Head of caudate nucleus (tissue), 42 donors: ENCODE data around the gene TMEM11.

ENCODE experiments used
- DNase-seq, 42 donors: peaks; one replicate each; pipeline versions ENCODE4 v3.0.0 to v3.0.0-alpha.2; 2020 to 2021; ENCODE audit warnings: mixed read lengths in 7 of 42
- intact Hi-C: fragments of 100-400 bp; cut with DNase I; formaldehyde crosslinking; loops from one replicate; pipeline ENCODE4 v1.15.0; 2022

TMEM11 gene

DNA sequence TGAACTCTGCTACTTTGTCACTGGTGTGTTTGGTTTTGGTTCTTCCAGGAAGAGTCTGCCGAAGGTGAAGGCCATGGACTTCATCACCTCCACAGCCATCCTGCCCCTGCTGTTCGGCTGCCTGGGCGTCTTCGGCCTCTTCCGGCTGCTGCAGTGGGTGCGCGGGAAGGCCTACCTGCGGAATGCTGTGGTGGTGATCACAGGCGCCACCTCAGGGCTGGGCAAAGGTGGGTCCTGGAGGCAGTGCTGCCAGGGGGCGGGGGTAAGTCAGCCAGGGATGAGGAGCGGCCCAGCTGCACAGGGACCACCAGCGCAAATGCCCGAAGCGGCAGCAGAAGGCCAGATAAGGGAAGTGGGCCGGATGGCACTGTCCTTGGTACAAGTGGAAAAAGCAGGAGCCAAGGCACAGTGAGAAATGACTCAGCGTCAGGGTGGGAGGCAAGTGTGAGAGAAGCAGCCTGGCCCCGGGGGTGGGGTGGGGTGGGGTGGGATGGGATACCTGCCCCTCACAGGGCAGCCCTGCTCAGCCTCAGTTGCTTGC is 41.9 kb downstream of the TMEM11 start:
- peak in 1 of 42 donors; percentile 33 for DNase-seq
- intact Hi-C loops = no loop called here

DNA sequence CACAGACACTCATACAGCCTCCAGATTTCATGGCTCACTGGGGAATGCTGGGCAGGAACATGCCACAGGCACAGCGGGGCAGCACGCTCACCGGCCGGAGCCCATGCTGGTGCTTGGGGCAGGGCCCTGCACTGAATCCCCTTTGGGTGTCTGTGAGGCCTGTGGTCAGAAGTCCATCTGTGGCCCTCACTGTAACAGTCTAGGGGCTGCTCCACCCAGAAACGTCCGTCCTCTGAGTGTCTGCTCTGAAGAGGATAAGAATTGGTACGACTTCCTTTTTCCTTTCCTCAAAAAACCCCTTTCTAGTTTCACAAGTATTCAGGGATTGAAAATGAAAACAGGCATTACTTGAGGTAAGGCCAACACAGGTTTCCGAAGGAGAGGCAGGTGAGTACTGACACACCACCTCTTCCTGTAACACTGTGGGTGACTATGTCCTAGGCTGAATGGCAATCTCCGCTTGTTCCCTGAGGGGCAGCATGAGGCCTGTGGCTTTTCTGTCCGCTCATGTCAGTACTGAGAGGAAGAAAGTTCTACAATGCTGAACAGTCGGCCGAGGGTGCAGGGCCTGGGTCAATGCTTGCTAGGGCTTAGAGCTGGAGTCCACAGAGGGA is 42.5 kb downstream of the TMEM11 start:
- intact Hi-C loops = no loop called here

DNA sequence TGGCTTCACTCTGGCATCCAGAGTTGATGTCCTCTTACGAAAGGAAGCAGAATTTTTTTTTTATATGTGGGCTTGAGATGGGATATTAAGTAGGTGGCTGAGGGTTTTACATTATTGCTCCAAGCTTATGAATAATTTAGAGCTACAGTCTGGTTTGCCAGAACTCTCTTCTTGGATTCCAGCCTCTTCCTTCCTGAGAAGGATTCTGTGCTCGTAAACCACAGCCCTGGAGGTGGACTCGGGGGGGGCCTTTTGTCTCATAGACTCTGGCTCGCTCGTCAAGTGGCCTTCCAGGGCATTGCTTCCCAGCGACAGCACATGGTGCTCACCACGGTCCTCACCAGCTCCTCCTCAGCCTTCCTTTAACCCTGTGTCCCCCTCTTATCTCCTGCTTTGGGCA is 43.2 kb downstream of the TMEM11 start:
- intact Hi-C loops = no loop called here
- DNase-seq = peak in 6 of 42 donors; percentile 26 to 52 (median 40)

More for the DNA sequence above, 42.5 kb downstream of the TMEM11 start:
- peak in 2 of 42 donors; percentile 20 to 39 for DNase-seq

DNA sequence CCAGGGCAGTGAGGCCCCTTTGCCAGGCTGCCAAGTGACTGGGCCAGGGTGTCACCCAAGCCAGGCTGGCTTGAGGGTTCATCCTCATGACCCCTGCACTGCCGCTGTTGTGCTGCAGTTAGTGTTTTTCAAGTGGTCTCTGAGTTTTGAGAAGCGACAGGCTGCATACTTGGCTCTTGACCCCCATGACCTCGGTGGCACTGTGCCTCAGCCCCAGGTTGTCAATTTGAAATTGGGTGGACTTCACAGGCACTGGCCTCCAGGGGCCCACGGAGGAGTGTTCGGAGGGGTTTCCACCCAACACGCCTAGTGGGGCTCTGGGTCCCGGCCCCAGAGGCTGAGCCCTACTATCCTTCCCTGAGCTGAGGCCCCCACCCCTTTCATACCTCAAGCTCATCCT is 44.5 kb downstream of the TMEM11 start:
- intact Hi-C loops = no loop called here
- peak in 1 of 42 donors; percentile 40 for DNase-seq

DNA sequence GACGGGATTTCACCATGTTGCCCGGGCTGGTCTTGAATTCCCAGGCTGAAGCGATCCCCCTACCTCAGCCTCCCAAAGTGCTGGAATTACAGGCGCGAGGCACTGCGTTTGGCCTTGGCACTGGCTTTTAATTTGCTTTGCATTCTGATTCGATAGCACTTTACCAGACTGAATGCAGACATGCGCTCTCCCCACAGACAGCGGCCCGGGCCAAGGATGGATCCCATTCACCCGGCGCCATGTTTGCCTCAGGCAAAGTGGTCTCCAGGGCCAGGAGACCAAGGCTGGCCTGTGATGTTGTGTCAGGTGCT is 45.5 kb downstream of the TMEM11 start:
- DNase-seq = peak in 1 of 42 donors; percentile 28
- intact Hi-C loops = no loop called here

DNA sequence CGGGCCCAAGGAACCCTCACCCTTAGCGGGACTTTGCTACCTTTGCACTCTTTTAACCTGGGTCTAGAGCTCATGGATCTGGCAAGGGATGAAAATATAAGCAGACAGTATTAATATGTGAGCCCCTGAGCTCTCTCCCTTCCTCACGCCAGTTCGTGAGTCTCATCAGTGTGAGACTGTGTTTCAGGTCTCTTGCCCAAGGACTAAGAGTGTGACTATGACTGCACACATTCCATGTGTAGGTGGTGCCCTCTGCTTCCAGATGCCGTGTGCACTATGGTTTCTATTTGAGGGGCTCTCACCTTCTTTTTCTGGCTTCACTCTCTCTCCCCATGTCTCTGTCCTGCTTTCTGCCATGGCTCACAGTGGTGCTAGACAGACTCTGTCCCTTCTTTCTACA is 46.7 kb downstream of the TMEM11 start:
- peak in 1 of 42 donors; percentile 39 for DNase-seq
- intact Hi-C loops = no loop called here

DNA sequence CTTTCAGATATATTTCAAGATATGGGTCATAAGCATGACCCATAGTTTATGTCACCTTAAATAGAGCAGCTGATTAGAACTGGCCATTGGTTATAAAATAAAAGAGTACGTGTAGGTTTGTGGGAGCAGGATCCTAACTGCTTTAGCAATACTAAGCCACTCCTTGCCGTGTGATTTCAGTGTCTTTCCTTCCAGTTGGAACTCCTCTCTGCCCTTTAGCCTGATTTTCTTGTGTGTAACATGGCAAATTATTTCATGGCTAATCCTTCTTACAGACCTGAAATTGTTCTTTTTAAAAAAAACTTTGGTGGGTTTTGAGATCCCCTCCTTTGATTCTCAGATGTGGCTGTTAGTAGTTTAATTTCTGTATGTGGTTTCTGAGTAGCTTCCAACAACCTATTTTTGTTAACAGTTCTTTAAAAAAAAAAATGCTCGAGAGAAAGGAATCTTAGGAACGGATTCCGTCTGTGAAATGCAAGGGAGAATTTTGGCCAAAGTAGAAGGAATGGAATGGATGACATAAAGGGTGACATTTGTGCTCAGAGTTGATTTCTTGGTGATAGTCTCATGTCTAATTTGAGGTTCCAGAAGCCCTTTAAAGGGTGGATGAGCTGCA is 47.3 kb downstream of the TMEM11 start:
- intact Hi-C loops = no loop called here
- DNase-seq = peak in 1 of 42 donors; percentile 30

DNA sequence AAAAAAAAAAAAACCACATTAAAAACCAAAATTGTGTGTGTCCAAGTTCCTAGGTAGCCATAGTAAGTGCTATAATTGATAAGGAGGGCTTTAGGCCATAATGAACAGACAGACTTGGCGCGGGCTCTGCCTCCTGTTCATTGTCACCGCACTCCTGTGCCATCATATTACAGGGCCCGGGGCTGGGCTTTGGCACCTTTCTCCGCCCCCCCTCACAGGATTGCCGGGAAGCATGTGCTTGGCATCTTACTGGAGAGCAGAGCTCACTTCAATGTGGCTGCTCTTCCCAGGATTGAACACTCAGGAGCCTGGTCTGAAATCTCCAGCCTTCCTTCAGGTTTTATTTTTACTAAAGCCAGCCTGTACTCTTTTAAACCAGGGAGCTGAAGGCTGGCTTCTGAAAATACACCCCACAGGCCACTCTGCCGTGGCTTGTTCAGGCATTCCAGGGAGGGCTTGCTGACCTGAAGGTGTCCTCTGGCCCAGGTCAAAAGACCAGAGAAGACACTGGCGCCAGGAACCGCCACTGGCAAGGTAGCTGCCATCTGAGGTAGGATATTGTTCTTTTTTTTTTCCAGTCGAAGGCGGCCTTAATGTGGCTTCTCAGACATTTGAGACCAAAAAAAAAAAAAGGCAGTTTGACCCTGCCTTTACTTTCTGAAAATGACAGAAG is 47.9 kb downstream of the TMEM11 start:
- intact Hi-C loops = no loop called here
- DNase-seq = peak in 4 of 42 donors; percentile 24 to 58 (median 37)

DNA sequence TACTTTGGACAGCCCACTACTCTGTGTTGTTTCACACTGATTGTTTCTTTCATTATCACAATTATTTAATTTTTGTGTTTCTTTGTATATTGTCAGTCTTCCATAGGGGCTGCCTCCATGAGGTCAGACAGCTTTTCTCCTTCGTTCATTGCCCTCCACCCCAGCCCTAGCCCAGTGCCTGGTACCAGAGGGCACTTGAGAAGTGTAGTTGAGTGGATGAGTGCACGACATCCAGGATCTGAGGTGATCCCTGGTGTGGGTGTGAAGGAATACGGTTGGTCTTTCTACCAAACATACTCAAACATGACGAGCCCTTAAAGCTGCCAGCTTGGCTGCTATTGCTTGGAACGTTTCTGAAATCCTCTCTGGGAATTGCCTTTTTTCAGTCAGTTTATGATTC is 49.3 kb downstream of the TMEM11 start:
- intact Hi-C loops = no loop called here
- peak in 1 of 42 donors; percentile 14 for DNase-seq

DNA sequence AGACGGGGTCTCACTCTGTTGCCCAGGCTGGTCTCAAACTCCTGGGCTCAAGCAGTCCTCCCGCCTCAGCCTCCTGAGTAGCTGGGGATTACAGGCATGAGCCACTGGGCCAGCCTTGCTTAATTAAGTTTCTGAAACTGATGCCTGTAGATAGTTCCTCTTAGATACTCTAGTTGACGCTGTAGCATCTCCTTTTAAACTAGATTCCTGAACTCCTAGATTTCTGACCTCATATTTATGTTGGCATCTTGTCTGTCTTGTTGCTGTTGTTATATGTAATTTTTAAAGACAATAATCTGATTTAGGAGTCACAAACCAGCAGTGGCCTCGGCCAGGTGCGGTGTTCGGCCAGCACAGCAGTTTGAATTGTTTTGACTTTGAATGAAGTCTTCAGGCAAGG is 49.7 kb downstream of the TMEM11 start:
- no peak for DNase-seq
- intact Hi-C loops = no loop called here

DNA sequence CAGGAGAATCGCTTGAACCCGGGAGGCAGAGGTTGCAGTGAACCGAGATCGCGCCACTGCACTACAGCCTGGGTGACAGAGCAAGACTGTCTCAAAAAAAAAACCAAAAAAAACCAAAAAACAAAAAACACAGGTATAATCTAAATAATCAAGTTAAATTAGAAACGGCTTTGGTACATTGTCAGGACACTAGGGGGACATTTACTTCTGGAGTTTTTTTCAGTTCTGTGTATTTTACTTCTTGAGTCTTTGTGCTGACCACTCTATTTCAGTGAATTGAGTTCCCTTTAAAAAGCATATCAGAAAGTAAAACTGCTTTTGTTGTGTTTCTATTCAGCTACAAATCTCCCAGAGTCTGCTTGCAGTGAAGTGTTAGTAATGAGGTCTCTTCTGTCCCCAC is 50.9 kb downstream of the TMEM11 start:
- intact Hi-C loops = no loop called here
- DNase-seq = no peak

DNA sequence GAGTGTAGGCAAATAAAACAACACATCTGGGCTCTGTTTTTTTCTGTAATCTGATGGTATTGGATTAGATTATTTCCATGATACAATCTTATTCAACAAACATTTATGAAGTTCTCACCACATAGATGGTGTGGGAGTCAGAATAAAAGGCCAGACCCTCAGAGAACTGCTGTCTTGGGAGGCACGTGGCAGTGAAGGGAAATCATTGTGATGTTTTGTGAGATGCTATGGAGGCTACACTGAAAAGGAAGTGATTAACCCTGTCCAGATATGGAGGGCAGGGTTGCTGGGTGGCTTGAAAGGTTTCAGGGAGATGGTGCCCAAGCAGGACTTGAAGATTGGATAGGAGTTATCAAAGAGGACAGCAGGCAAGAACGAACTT is 51.6 kb downstream of the TMEM11 start:
- peak in 1 of 42 donors; percentile 24 for DNase-seq
- intact Hi-C loops = no loop called here

DNA sequence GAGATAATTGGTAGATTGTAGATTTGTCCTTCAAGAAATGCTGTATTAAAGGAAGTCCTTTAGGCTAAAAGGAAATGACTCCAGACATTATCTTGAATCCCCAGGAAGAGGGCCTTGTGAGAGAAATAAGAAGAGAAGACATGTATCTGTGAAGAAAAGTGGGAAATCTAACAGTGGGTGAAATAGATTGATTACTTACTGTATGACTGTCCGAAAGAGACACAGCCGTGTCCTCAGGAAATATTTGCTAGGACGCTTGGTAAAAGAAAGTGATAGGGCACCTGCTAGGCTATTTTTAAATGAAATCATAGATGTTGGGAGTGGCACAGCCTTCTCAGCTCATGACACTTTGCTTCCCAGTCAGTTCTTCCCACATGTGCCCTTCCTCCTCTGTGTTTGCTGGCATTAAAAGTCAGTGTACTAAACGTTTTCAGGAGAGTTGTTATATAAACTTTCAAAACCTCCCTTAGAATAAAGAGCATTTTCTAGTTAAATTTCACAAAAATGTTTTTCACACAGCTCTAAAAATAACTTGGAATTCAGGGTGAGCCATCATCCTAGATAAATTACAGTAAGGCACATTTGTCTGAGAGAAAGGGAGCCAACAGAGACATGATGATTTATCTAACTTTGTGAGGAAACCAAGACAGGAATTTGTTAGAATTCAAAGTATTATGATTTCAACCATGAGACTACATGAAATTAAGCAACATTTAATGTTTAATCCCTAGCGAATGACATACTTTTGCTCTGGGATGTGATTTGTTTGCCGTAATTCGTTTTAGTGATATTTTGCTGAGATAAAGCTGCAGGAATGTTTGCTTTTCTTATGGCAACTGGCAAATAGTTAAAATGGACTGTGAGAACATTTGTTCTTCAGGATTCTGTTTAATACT is 52.2 kb downstream of the TMEM11 start:
- intact Hi-C loops = no loop called here
- peak in 17 of 42 donors; percentile 8 to 70 (median 37) for DNase-seq

DNA sequence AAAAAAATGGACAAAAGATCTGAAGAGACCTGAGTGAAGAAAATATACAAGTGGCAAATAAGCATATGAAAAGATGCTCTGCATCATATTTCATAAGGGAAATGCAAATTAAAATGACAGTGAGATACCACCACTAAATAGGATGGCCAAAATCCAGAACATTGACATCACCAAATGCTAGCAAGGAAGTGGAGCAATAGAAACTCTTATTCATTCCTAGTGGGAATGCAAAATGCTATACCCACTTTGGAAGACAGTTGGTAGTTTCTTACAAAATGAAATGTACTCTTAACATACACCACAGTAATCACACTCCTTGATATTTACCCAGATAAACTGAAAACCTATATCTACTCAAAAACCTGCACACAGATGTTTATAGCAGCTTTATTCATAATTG is 53.6 kb downstream of the TMEM11 start:
- peak in 1 of 42 donors; percentile 1 for DNase-seq
- intact Hi-C loops = no loop called here

DNA sequence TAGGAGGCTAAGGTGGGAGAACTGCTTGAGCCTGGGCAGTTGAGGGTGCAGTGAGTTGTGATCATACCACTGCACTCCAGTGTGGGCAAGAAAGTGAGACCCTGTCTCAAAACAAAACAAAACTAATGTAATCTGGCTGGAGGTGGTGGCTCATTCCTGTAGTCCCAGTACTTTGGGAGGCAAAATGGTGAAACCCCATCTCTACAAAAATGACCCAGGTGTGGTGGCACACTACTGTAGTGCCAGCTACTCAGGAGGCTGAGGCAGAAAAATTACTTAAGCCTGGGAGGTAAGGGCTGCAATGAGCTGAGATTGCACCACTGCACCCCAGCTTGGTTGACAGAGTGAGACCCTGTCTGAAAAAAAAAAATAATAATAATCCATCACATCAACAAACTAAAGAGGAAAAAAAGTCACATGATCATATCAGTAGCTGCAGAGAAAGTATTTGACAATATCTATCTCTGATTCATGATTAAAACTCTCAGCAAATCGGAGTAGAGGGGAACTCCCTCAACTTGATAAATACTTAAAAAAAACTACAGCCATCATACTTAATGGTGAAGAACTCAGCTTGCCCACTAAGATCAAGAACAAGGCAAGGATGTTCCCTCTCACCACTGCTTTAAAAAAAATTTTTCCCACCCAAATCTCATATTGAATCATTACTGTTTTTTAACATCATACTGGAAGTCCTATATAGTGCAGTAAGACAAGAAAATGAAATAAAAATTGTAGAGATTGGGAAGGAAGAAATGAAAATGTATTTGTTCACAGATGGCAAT is 56.2 kb downstream of the TMEM11 start:
- intact Hi-C loops = no loop called here
- no peak for DNase-seq

DNA sequence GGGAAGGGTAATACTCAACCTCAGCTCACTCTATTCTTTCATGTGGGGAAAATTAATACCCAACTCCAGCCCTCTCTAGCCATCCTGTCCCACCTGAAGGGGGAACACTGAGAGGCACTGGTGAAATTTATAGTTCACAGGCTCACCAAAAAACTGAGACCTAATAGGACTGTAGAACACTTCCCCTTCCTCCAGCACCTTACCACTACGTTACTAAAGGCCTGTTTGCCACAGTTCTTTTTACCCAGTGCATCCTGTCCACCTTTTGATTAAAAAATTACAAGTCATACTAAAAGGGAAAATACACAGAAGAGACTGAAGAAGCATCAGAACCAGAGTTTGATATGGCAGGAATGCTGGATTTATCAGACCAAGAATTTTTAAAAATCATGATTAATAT is 61.2 kb downstream of the TMEM11 start:
- no peak for DNase-seq
- intact Hi-C loops = no loop called here

DNA sequence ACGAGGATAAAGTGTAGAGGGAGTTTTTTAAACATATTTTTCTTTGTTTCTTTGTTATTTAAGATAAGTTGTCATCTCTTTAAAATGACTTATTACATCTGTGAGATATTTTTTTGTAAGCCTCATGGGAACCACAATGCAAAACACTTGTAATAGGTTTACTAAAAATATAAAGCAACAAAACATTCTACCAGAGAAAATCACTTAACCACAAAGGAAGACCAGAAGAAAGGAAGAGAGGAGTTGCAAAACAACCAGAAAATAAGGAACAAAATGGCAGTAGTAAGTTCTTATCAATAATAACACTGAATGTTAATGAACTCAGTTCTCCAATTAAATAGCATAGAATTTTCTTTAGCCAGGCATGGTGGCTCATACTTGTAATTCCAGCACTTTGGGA is 64.3 kb downstream of the TMEM11 start:
- intact Hi-C loops = no loop called here
- DNase-seq = no peak
